Measurements from ENCODE around the gene SLC9A5.

The SLC9A5 gene

GRCh38 chr16:67258161-67258835 is 9.5 kb downstream of the SLC9A5 start:
- DNase-seq, result no peak

GRCh38 chr16:67259705-67260104 is 10.9 kb downstream of the SLC9A5 start:
- DNase-seq, result no peak

GRCh38 chr16:67260426-67261063 is 11.8 kb downstream of the SLC9A5 start:
- DNase-seq, result no peak

GRCh38 chr16:67263201-67263600 is 14.4 kb downstream of the SLC9A5 start:
- no peak for DNase-seq

GRCh38 chr16:67264277-67264676 is 15.5 kb downstream of the SLC9A5 start:
- DNase-seq, result no peak

- no peak for DNase-seq
These were observed 16.1 kb downstream of the SLC9A5 start for GRCh38 chr16:67264866-67265265.

- DNase-seq, result no peak
These were observed 17.1 kb downstream of the SLC9A5 start for GRCh38 chr16:67265834-67266233.

GRCh38 chr16:67268136-67268579 is 19.4 kb downstream of the SLC9A5 start:
- DNase-seq, result no peak

- no peak for DNase-seq
These were observed 21.0 kb downstream of the SLC9A5 start for GRCh38 chr16:67269766-67270165.

GRCh38 chr16:67270931-67271338 is 22.2 kb downstream of the SLC9A5 start:
- no peak for DNase-seq

GRCh38 chr16:67271446-67271845 is 22.7 kb downstream of the SLC9A5 start:
- no peak for DNase-seq

GRCh38 chr16:67275321-67275720 is 26.5 kb downstream of the SLC9A5 start:
- no peak for DNase-seq

GRCh38 chr16:67277294-67277998 is 28.7 kb downstream of the SLC9A5 start:
- no peak for DNase-seq

GRCh38 chr16:67277999-67278772 is 29.4 kb downstream of the SLC9A5 start:
- no peak for DNase-seq

- peak; percentile 24 for DNase-seq
These were observed 30.1 kb downstream of the SLC9A5 start for GRCh38 chr16:67278773-67279295.

GRCh38 chr16:67279296-67280089 is 30.7 kb downstream of the SLC9A5 start, which contains the start of gene PLEKHG4:
Gene PLEKHG4 (plus strand): TSS chr16:67279532. CDS start chr16:67280045, 513 bp downstream.
- DNase-seq, result peak; percentile 67

- no peak for DNase-seq
These were observed 31.6 kb downstream of the SLC9A5 start for GRCh38 chr16:67280090-67281015.

- DNase-seq, result no peak
These were observed 33.0 kb downstream of the SLC9A5 start for GRCh38 chr16:67281536-67282446.

- no peak for DNase-seq
These were observed 33.6 kb downstream of the SLC9A5 start for GRCh38 chr16:67282447-67282805.

All from activated T-cell treated with anti-CD3 and anti-CD28 coated beads for 4 hours (primary cell).